HPDE6-E6E7 (cell line): ENCODE data around the gene KLHL2.

Experiments used
- DNase-seq: peaks from one replicate; pipeline ENCODE4 v3.0.0; 2011; ENCODE audit warnings: missing footprints; ENCODE audit errors: extremely low spot score

Gene KLHL2

GRCh38 chr4:165364452-165365080 is 157.2 kb downstream of the KLHL2 start:
- DNase-seq = no peak

- no peak for DNase-seq
Measured at GRCh38 chr4:165367040-165367439, 159.7 kb downstream of the KLHL2 start.

GRCh38 chr4:165368114-165368513 is 160.8 kb downstream of the KLHL2 start:
- DNase-seq = no peak

- DNase-seq = no peak
Measured at GRCh38 chr4:165368567-165368966, 161.2 kb downstream of the KLHL2 start.

- DNase-seq = no peak
Measured at GRCh38 chr4:165369522-165369921, 162.2 kb downstream of the KLHL2 start.

- no peak for DNase-seq
Measured at GRCh38 chr4:165370530-165370929, 163.2 kb downstream of the KLHL2 start.
